ENCODE measurements around the gene MMP15.

MMP15 gene

DNA sequence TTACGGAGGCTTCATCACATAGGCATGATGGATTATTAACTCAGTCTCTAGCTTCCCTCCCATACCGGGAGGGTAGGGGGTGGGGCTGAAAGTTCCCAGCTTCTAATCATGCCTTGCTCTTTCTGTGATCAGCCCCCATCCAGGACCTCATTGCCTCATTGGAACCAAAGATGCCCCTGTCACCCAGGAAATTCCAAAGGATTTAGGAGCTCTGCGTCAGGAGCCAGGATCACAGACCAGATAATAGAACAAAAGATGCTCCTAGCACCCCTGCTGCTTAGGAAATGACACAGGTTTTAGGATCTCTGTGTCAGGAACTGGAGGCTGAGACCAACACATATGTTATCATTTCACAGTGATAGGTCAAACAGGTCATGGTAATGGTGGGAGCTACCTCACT lies 14.7 kb upstream of the MMP15 start:
- no peak overlapping the region for H3K4me3 ChIP-seq (ENCODE audit: low read depth, low read length)
- no peak for DNase-seq (ENCODE audit: low read depth)
- TF ChIP-seq, protein P1, sequence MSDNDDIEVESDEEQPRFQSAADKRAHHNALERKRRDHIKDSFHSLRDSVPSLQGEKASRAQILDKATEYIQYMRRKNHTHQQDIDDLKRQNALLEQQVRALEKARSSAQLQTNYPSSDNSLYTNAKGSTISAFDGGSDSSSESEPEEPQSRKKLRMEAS (IDR thresholded peaks at IDR 0.05; ENCODE audit: low read depth, low read length): no peak
- no peak for TF ChIP-seq POLR2A (IDR thresholded peaks at IDR 0.05; ENCODE audit: extremely low read depth, insufficient read length)
- TF ChIP-seq MYC (IDR thresholded peaks at IDR 0.05; ENCODE audit: low read depth, low read length): no peak
- TF ChIP-seq, protein P2, sequence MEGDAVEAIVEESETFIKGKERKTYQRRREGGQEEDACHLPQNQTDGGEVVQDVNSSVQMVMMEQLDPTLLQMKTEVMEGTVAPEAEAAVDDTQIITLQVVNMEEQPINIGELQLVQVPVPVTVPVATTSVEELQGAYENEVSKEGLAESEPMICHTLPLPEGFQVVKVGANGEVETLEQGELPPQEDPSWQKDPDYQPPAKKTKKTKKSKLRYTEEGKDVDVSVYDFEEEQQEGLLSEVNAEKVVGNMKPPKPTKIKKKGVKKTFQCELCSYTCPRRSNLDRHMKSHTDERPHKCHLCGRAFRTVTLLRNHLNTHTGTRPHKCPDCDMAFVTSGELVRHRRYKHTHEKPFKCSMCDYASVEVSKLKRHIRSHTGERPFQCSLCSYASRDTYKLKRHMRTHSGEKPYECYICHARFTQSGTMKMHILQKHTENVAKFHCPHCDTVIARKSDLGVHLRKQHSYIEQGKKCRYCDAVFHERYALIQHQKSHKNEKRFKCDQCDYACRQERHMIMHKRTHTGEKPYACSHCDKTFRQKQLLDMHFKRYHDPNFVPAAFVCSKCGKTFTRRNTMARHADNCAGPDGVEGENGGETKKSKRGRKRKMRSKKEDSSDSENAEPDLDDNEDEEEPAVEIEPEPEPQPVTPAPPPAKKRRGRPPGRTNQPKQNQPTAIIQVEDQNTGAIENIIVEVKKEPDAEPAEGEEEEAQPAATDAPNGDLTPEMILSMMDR (IDR thresholded peaks at IDR 0.05; ENCODE audit: low read depth, low read length): no peak

- DNase-seq (ENCODE audit: low read depth): no peak
- H3K4me3 ChIP-seq (ENCODE audit: low read depth, low read length): no peak overlapping the region
- TF ChIP-seq POLR2A (IDR thresholded peaks at IDR 0.05; ENCODE audit: extremely low read depth, insufficient read length): no peak
- TF ChIP-seq, protein P2 (IDR thresholded peaks at IDR 0.05; ENCODE audit: low read depth, low read length): no peak
- TF ChIP-seq, protein P1 (IDR thresholded peaks at IDR 0.05; ENCODE audit: low read depth, low read length): no peak
Observed at GRCh38 chr16:58011652-58012051, 13.9 kb upstream of the MMP15 start.

DNA sequence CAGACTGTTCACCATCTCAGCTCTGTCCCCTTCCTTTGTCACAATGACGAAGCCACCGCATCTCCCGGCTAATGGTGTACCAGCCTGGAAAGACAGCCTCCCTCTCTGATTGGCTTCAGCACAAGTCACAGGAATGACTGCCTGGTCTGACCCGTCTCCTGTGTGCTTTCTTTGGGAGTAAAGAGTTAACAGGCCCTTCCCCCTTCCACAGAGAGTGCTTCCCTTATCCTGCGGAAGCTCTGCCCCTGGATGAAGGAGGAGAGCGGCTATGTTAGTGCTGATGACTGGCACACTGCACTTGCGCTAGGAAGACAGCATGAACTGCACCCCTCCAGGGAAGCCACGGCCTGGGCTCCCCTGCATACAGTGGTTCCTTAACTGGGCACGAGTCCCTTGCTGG lies 13.1 kb upstream of the MMP15 start:
- TF ChIP-seq, protein P2 (IDR thresholded peaks at IDR 0.05; ENCODE audit: low read depth, low read length): no peak
- TF ChIP-seq MYC (IDR thresholded peaks at IDR 0.05; ENCODE audit: low read depth, low read length): no peak
- TF ChIP-seq POLR2A (IDR thresholded peaks at IDR 0.05; ENCODE audit: extremely low read depth, insufficient read length): no peak
- TF ChIP-seq, protein P1 (IDR thresholded peaks at IDR 0.05; ENCODE audit: low read depth, low read length): no peak
- no peak overlapping the region for H3K4me3 ChIP-seq (ENCODE audit: low read depth, low read length)
- no peak for DNase-seq (ENCODE audit: low read depth)

- no peak for TF ChIP-seq POLR2A (IDR thresholded peaks at IDR 0.05; ENCODE audit: extremely low read depth, insufficient read length)
- no peak for TF ChIP-seq MYC (IDR thresholded peaks at IDR 0.05; ENCODE audit: low read depth, low read length)
- TF ChIP-seq, protein P1 (IDR thresholded peaks at IDR 0.05; ENCODE audit: low read depth, low read length): no peak
- TF ChIP-seq, protein P2 (IDR thresholded peaks at IDR 0.05; ENCODE audit: low read depth, low read length): no peak
- H3K4me3 ChIP-seq (ENCODE audit: low read depth, low read length): no peak overlapping the region
- DNase-seq (ENCODE audit: low read depth): no peak
Observed at GRCh38 chr16:58013201-58013956, 12.2 kb upstream of the MMP15 start.

DNA sequence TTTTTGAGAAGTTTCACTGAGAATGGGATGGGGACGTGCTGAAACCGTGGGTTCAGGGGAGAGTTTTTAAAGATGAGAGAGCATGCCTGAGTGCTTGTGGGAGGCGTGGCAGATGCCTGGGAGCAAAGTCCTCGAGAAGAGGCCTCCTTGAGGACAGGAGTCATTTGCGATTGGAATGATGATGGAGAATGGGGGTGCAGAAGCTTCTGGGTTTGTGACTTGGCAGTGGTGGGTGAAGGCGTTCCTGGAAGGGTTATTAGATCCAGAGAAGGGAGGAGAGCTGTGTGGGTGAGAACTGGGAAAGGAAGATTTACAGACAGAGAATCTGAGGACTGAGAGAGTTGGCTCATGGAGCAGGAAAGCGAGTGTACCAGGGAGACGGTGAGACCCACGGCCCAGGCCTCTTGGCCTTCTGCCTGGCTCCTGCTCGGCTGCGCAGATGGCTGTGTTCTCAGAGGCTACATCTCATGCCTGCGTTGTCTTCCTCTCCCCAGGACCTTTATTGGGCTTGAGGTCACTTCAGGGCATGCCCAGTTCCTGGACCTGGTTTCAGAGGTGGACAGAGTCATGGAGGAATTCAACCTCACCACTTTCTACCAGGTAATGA lies 8.6 kb upstream of the MMP15 start:
- TF ChIP-seq, protein P1 (IDR thresholded peaks at IDR 0.05; ENCODE audit: low read depth, low read length): no peak
- TF ChIP-seq MYC (IDR thresholded peaks at IDR 0.05; ENCODE audit: low read depth, low read length): no peak
- TF ChIP-seq, protein P2 (IDR thresholded peaks at IDR 0.05; ENCODE audit: low read depth, low read length): no peak
- TF ChIP-seq POLR2A (IDR thresholded peaks at IDR 0.05; ENCODE audit: extremely low read depth, insufficient read length): no peak
- no peak for DNase-seq (ENCODE audit: low read depth)
- H3K4me3 ChIP-seq (ENCODE audit: low read depth, low read length): no peak overlapping the region

Data from NB4 (cell line).